Neural progenitor cell (in vitro differentiated cells): ENCODE data around the gene MYOM1.

Experiments
- EZH2 ChIP-seq: fragments of 200-600 bp; sonication (generic); IDR thresholded peaks from 2 replicates; pipeline ENCODE4 v1.6.1; 2017; ENCODE audit warnings: antibody characterized with exemption, mild to moderate bottlenecking, moderate library complexity
- EZH2phosphoT487 ChIP-seq: fragments of 200-600 bp; sonication (generic); IDR thresholded peaks from 2 replicates; pipeline ENCODE4 v1.6.1; 2017; ENCODE audit warnings: antibody characterized with exemption
- TF ChIP-seq, protein P1 (sequence below): fragments of 200-600 bp; sonication (generic); IDR thresholded peaks from 2 replicates; pipeline ENCODE4 v1.5.1; 2017; ENCODE audit warnings: antibody characterized with exemption, mild to moderate bottlenecking

DNA sequence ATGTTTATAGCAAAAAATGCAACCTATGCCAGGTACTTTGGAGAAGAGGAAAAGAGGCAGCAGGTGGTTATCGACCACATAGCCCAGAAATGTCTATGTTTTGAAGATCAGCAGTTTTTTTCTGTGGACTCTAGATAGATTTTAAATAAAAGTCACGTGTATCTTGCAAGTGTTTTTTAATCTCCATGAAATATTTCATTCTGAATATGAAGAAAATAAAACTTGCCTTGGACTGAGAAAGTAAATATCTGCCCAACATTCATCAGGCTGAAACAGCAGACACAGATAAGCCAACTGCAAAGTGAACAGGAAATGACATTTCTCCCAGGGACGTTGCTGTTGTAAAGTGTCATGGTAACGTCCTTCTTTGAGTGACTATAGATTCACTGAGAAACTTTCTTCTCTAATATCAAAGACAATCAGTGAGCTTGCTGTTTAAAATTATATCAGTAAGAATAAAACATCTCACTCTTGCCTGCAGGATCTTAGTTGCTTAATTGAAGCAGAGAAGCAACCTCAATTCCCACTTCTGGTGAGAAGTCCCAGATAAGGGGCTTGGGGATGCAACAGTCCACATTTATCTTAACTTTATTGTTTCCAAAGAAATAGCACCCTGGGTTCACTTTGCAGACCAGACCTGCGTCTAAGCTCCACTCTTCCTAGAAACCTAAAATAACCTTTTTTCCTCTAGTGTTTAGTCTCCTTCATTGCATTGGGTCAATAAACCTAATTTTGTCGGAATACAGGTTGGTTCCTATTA is 6.3 kb downstream of the MYOM1 start:
- TF ChIP-seq, protein P1, sequence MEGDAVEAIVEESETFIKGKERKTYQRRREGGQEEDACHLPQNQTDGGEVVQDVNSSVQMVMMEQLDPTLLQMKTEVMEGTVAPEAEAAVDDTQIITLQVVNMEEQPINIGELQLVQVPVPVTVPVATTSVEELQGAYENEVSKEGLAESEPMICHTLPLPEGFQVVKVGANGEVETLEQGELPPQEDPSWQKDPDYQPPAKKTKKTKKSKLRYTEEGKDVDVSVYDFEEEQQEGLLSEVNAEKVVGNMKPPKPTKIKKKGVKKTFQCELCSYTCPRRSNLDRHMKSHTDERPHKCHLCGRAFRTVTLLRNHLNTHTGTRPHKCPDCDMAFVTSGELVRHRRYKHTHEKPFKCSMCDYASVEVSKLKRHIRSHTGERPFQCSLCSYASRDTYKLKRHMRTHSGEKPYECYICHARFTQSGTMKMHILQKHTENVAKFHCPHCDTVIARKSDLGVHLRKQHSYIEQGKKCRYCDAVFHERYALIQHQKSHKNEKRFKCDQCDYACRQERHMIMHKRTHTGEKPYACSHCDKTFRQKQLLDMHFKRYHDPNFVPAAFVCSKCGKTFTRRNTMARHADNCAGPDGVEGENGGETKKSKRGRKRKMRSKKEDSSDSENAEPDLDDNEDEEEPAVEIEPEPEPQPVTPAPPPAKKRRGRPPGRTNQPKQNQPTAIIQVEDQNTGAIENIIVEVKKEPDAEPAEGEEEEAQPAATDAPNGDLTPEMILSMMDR = no peak
- TF ChIP-seq EZH2 = no peak
- TF ChIP-seq EZH2phosphoT487 = no peak
